Putamen (tissue), 1 donor: ENCODE measurements around the gene CUL4B.
A peak's percentile ranks its signal among the peaks of the same experiment; 100 is the strongest.
"Not testable (repeated sequence)": the region's sequence is repeated elsewhere in the genome, so short reads cannot be mapped to it uniquely, and the experiment has no call there.

Experiments used
- DNase-seq: peaks from one replicate; pipeline ENCODE4 v3.0.0-alpha.2; 2016; ENCODE audit warnings: low spot score

CUL4B gene

GRCh38 chrX:120522820-120523219, 37.9 kb downstream of the CUL4B start:
- DNase-seq = no peak

- DNase-seq = no peak
These were observed 42.8 kb downstream of the CUL4B start for GRCh38 chrX:120517936-120518335.

- DNase-seq = no peak
These were observed 46.5 kb downstream of the CUL4B start for GRCh38 chrX:120514236-120514635.

GRCh38 chrX:120512627-120513026, 48.1 kb downstream of the CUL4B start:
- no peak for DNase-seq

GRCh38 chrX:120512222-120512621, 48.5 kb downstream of the CUL4B start:
- no peak for DNase-seq

- no peak for DNase-seq
These were observed 56.2 kb downstream of the CUL4B start for GRCh38 chrX:120504569-120504968.

GRCh38 chrX:120499301-120500072, 61.3 kb downstream of the CUL4B start:
- no peak for DNase-seq

- DNase-seq = not testable (repeated sequence)
These were observed 70.6 kb downstream of the CUL4B start for GRCh38 chrX:120490119-120490518.

GRCh38 chrX:120486786-120487185, 74.0 kb downstream of the CUL4B start:
- DNase-seq = no peak

GRCh38 chrX:120485638-120486520, 74.9 kb downstream of the CUL4B start:
- peak; percentile 92 for DNase-seq

- no peak for DNase-seq
These were observed 75.5 kb downstream of the CUL4B start for GRCh38 chrX:120485315-120485637.

- DNase-seq = no peak
These were observed 83.3 kb downstream of the CUL4B start for GRCh38 chrX:120477453-120477852.

GRCh38 chrX:120476714-120477113, 84.0 kb downstream of the CUL4B start:
- no peak for DNase-seq

GRCh38 chrX:120475447-120475846, 85.3 kb downstream of the CUL4B start:
- not testable (repeated sequence) for DNase-seq
